RWPE1 (cell line): ENCODE measurements around the gene NPBWR2.

Experiments used
- CTCF ChIA-PET: fragments of 350-600 bp; sonication (Branson Sonifier 250); formaldehyde crosslinking; extraction: SDS; loops from one replicate; lab custom pipeline; 2021; lab: Yijun Ruan, JAX
- POLR2A ChIA-PET: fragments of 400-600 bp; formaldehyde crosslinking; extraction: SDS; loops from one replicate; lab custom pipeline; 2020; ENCODE audit warnings: antibody characterized with exemption; ENCODE audit not compliant: low non-redundant PET; lab: Yijun Ruan, JAX
- DNase-seq: peaks from one replicate; pipeline ENCODE4 v3.0.0; 2012; ENCODE audit warnings: low spot score
- H3K27ac ChIP-seq: fragments of 450-650 bp; 2 replicates; pipeline ENCODE4 v1.5.1; 2017
- CTCF ChIP-seq: fragments of 450-650 bp; conservative IDR thresholded peaks from 2 replicates; pipeline ENCODE4 v1.5.1; 2017; ENCODE audit warnings: low read depth, mild to moderate bottlenecking

NPBWR2 gene

DNA sequence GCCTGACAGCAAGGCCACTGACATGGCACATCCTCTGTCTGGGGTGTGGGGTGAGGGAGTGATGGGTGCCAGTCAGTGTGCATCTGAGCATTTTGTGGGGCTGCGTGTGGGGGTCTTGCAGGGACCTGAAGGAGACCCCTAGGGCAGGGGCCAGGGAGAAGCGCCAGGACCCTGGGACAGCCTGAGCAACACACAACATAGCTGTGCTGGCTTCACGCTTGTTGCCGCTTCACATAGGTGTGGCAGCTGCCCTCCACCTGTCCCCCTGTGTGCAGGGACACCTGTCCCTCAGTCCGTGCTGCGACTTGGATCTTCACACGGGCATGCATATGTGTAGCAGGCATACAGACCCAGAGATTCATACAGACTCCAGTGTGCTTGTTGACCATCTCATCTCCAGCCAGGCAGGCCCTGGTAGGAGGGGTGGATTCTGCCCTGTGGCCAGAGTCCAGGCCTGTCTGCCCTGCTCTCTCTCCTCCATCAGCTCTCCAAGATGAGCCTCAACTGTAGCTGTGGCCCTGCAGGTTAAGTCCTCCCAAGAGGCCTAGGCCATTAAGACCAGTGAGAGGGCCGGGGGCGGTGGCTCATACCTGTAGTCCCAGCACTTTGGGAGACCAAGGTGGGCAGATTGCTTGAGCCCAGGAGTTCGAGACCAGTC lies 3.2 kb upstream of the NPBWR2 start:
- no peak for DNase-seq
- no peak overlapping the region for H3K27ac ChIP-seq
- no peak for TF ChIP-seq CTCF
- POLR2A ChIA-PET = no interaction called here
- CTCF ChIA-PET = interaction anchor here (1.4 to 1.5 kb wide), 2 partner anchors 10 to 71 kb away, joined by 4 to 8 read pairs; no protein-coding TSS in a partner anchor

GRCh38 chr20:64109831-64110391 lies 2.5 kb upstream of the NPBWR2 start:
- DNase-seq = no peak
- ChIA-PET POLR2A (no interaction called here), CTCF (interaction anchor here (0.6 to 1.5 kb wide), 3 partner anchors 11 to 71 kb away, joined by 3 to 8 read pairs (median 4); partner anchors contain the start of gene LKAAEAR1)
- no peak for TF ChIP-seq CTCF
- H3K27ac ChIP-seq = no peak overlapping the region

DNA sequence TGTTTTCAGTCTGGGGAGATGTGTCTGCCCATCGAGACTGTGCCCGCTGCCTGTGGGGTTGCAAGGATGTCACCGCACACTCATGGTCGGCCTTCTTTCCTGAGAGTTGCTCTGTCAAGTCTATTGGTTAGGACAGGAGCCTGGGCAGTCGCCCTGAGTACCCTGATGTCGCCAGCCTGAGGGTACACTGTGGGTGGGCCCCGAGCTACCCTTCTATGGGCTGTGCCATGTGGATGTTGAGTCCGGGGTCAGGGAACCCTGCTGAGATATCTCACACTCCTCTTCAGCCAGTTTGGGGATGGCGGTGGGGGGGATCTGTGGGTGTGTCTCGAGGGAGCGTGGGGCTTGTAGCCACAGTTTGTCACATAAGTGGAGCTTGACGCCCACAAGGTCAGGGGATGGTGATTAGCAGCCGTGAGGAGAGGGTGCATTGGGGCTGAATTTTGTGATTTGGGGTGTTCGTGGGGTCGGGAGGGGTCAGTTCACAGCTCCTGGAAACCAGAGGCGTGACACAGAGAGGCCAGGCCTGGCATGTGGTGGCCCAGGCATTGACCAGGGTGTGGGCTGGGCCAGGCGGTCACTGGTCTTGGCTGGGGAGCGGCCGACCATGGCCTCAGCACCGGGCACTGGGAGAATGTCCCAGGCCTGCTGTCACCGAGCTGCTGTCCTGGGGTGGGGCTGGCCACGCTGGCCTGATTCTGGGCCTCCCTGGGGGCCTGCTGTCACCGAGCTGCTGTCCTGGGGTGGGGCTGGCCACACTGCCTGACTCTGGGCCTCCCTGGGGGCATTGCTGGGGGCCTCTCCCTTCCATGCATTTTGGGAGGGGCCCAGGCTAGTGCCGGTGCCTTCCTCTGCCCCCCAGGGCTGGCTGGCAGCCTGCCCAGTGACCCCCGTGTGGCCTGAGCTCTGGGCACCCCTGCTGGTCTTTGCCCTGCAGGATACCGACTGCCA lies 1.6 kb upstream of the NPBWR2 start:
- ChIA-PET CTCF (interaction anchor here (0.6 to 1.6 kb wide), 4 partner anchors 10 to 71 kb away, joined by 3 to 8 read pairs (median 6); partner anchors contain the start of gene LKAAEAR1), POLR2A (no interaction called here)
- no peak for TF ChIP-seq CTCF
- H3K27ac ChIP-seq = no peak overlapping the region
- no peak for DNase-seq

DNA sequence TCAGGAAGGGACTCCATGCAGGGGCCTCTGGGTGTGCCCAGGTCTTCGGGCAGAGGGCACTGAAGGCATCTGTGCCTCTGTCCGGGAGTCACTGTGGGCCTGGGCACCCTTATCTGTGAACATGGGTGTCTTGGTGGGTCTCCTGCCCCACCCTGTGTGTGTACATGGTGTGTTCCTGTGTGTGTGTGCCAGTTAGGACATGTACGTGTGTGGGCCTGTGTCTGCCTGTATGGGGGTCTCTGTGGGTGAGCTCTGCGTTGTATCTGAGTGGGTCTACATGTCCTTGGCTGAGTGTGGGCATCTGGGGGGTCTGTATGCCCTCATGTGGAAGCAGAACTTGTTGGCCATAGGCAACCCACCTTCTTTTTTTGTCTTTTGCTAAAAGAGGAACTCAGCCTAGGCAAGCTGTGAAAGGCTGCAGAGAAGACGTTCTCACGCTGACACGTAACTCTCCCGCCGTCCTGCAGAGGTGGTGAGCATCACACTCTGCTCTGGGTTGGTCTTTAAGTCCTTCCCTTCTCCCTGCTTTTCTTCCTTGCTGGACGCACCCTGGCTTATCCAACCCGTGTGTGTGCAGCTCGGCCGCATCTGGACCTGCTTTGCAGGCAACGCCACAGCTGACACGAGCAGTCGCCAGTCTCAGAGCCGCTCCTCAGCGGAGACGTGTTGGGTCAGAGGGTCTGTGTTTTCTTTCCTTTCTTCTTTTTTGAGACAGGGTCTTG lies 532 bp upstream of the NPBWR2 start:
- no peak overlapping the region for H3K27ac ChIP-seq
- CTCF ChIA-PET = interaction anchor here (0.7 to 1.7 kb wide), 3 partner anchors 24 to 117 kb away, joined by 3 to 6 read pairs (median 4); partner anchors contain the start of gene LKAAEAR1
- POLR2A ChIA-PET = no interaction called here
- no peak for DNase-seq
- no peak for TF ChIP-seq CTCF

DNA sequence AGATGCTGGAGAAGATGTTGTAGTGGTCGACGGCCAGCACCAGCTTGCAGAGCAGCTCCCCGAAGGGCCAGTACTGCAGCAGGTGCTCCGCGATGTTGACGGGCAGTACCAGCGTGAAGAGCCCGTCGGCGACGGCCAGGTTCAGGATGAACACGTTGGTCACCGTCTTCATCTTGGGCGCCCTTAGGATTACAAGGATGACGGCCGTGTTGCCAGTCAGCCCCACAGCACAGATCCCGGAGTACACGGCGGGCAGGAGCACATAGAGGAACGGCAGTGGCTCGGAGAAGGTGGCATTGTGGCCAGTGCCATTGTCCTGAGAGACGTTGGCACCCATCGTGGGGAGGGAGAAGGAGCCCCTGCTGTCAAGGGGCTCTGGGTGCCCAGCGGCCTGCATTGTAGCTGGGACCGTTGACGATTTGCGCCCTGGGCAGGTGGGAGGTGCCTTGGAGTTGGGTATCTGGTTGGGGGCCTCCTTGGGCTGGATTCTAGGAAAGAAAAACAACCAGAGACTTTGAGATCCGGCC lies 867 bp downstream of the NPBWR2 start:
- POLR2A ChIA-PET = interaction anchor here (0.6 kb wide), 1 partner anchor 40 kb away, joined by 4 read pairs; no protein-coding TSS in a partner anchor

More for the DNA sequence above, 867 bp downstream of the NPBWR2 start:
- TF ChIP-seq CTCF = no peak
- H3K27ac ChIP-seq = no peak overlapping the region
- no peak for DNase-seq
- CTCF ChIA-PET = interaction anchor here (0.7 to 1.7 kb wide), 3 partner anchors 12 to 23 kb away, joined by 3 to 4 read pairs (median 3); partner anchors contain the start of gene LKAAEAR1
